Endodermal cell (in vitro differentiated cells): Measurements from ENCODE around the gene TP53BP1. TPM values are rescaled to one million over a fixed set of nuclear protein-coding genes. Genes with fewer than 3 reads are reported as not detected.

Experiments
- DNase-seq: peaks from one replicate; pipeline ENCODE4 v3.0.0-alpha.2; 2017
- H3K27ac ChIP-seq: 2 replicates; pipeline ENCODE4 v1.5.1; 2013; ENCODE audit warnings: mild to moderate bottlenecking, low read depth, low read length, moderate library complexity
- H3K27me3 ChIP-seq: 2 replicates; pipeline ENCODE4 v1.6.1; 2013; ENCODE audit warnings: mild to moderate bottlenecking, low read length, moderate library complexity; ENCODE audit not compliant: insufficient read depth, control insufficient read depth, poor library complexity, severe bottlenecking
- H3K36me3 ChIP-seq: 2 replicates; pipeline ENCODE4 v1.7.0; 2013; ENCODE audit warnings: mild to moderate bottlenecking, low read length, moderate library complexity; ENCODE audit not compliant: control insufficient read depth, insufficient read depth
- H3K4me1 ChIP-seq: one replicate; pipeline ENCODE4 v1.7.0; 2013; ENCODE audit warnings: low read length; ENCODE audit not compliant: control insufficient read depth, insufficient read depth
- H3K4me3 ChIP-seq: 2 replicates; pipeline ENCODE4 v1.5.1; 2013; ENCODE audit warnings: mild to moderate bottlenecking, low read length, moderate library complexity
- H3K9ac ChIP-seq: 2 replicates; pipeline ENCODE4 v1.6.1; 2013; ENCODE audit warnings: mild to moderate bottlenecking, low read length, moderate library complexity; ENCODE audit not compliant: poor library complexity, severe bottlenecking; ENCODE audit errors: extremely low read depth
- H3K9me3 ChIP-seq: 2 replicates; pipeline ENCODE4 v1.6.1; 2013; ENCODE audit warnings: mild to moderate bottlenecking, low read length, moderate library complexity; ENCODE audit not compliant: control insufficient read depth
- H3K27ac Mint-ChIP-seq: 2 replicates; pipeline ENCODE4 v1.8.0; 2020; ENCODE audit warnings: mixed read lengths
- H3K27me3 Mint-ChIP-seq: 2 replicates; pipeline ENCODE4 v1.8.0; 2021; ENCODE audit warnings: mild to moderate bottlenecking, mixed read lengths; ENCODE audit not compliant: insufficient read depth
- H3K36me3 Mint-ChIP-seq: 2 replicates; pipeline ENCODE4 v1.8.0; 2020; ENCODE audit warnings: low read depth, mixed read lengths
- H3K4me1 Mint-ChIP-seq: 2 replicates; pipeline ENCODE4 v1.8.0; 2020; ENCODE audit warnings: mixed read lengths
- H3K4me3 Mint-ChIP-seq: 2 replicates; pipeline ENCODE4 v1.8.0; 2020; ENCODE audit warnings: mild to moderate bottlenecking, moderate library complexity, mixed read lengths
- H3K9me3 Mint-ChIP-seq: 2 replicates; pipeline ENCODE4 v1.8.0; 2020; ENCODE audit warnings: mild to moderate bottlenecking, mixed read lengths
- WGBS, 2 experiments: methylation state at CpG; one replicate each; pipeline versions ENCODE4 v1.1.5 to v1.1.7; 2013; ENCODE audit warnings: missing lambda C conversion rate in 2 of 2, mixed read lengths in 1 of 2; ENCODE audit not compliant: insufficient coverage in 1 of 2, insufficient read length in 1 of 2; 5-methylcytosine and 5-hydroxymethylcytosine counted together
- total RNA-seq, 2 donors: library from RNA; stranded (reverse); fragmentation: NEBNext Ultra II Directional in 1 of 2; extraction: Animal tissue kit (Norgen Biotek cat#: 25700) in 1 of 2; gene quantifications; 2 replicates in 1 of 2; 3 replicates in 1 of 2; pipeline ENCODE4 v1.2.1, GENCODE V29; 2021
- TF ChIP-seq, protein P1 (sequence below): fragments of 200-600 bp; sonication (generic); conservative IDR thresholded peaks from 2 replicates; pipeline ENCODE4 v1.5.0; 2021; ENCODE audit warnings: antibody characterized with exemption, mild to moderate bottlenecking

Gene TP53BP1
- total RNA-seq, 2 donors from 2014 or later, result 85.4 to 114 TPM

DNA sequence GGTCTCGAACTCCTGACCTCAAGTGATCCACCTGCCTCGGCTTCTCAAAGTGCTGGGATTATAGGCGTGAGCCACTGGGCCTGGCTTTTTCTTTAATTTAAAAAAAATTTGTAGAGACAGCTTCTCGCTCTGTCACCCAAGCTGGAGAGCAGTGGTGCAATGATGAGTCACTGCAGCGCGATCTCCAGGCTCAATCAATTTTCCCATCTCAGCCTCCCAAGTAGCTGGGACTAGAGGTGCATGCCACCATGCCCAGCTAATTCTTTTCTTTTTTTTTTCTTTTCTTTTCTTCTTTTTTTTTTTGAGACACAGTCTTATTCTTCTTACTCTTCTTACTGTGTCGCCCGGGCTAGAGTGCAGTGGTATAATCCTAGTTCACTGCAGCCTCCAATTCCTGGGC is 102.2 kb downstream of the TP53BP1 start:
- H3K9me3 ChIP-seq, result no peaks in the 10 kb centered on the region

DNA sequence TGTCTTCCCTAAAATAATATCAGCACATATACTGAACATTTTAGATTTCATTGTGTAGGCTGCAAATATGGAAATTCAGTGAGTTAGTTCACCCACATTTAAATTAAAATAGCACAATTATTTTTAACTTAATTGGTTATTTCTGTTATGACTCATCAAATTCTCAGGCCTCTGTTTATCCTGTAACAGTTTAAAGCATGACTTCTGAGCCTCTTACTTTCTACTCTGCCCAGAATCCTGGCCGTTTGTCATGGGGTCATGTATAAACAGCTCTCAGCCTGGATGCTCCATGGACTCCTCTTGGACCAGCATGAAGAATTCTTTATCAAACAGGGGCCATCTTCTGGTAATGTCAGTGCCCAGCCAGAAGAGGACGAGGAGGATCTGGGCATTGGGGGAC is 109.9 kb downstream of the TP53BP1 start:
- H3K4me1 Mint-ChIP-seq, result no peaks in the 10 kb centered on the region

More for the DNA sequence above, 102.2 kb downstream of the TP53BP1 start:
- WGBS, 2 experiments, result 93% methylated on average over 8 of the region's 8 CpGs
- Histone ChIP-seq H3K36me3 (peaks cover 31% of the 10 kb centered on the region), H3K27ac (no peak overlapping the region), H3K27me3 (no peaks in the 10 kb centered on the region), H3K4me1 (no peaks in the 10 kb centered on the region), H3K9ac (no peak overlapping the region), H3K4me3 (no peak overlapping the region)
- Mint-ChIP-seq H3K27me3 (no peaks in the 10 kb centered on the region), H3K4me1 (no peaks in the 10 kb centered on the region), H3K9me3 (no peaks in the 10 kb centered on the region), H3K36me3 (peaks cover 47% of the 10 kb centered on the region), H3K4me3 (no peak overlapping the region), H3K27ac (peak overlapping the region; percentile 58)
- TF ChIP-seq, protein P1, sequence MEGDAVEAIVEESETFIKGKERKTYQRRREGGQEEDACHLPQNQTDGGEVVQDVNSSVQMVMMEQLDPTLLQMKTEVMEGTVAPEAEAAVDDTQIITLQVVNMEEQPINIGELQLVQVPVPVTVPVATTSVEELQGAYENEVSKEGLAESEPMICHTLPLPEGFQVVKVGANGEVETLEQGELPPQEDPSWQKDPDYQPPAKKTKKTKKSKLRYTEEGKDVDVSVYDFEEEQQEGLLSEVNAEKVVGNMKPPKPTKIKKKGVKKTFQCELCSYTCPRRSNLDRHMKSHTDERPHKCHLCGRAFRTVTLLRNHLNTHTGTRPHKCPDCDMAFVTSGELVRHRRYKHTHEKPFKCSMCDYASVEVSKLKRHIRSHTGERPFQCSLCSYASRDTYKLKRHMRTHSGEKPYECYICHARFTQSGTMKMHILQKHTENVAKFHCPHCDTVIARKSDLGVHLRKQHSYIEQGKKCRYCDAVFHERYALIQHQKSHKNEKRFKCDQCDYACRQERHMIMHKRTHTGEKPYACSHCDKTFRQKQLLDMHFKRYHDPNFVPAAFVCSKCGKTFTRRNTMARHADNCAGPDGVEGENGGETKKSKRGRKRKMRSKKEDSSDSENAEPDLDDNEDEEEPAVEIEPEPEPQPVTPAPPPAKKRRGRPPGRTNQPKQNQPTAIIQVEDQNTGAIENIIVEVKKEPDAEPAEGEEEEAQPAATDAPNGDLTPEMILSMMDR, result no peak
- no peak for DNase-seq

DNA sequence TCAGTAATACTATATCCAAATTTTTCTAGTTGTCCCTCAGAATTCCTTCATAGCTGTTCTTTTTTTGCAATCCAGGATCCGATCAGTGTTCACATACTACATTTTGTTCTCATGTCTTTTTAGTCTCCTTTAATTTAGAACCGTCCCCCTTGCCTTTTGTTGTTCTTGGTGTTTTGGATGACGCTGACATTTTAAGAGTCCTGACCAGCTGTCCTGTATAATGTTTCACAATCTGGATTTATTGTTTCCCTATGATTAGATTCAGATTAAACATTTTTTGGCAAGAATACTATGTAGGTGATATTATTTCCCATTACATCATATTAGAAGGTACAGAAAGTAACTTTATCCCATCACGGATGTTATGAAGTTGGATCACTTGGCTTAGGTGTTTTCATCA is 110.6 kb downstream of the TP53BP1 start:
- H3K36me3 Mint-ChIP-seq, result peaks cover 76% of the 10 kb centered on the region
- TF ChIP-seq, protein P1, result no peak
- no peaks in the 10 kb centered on the region for H3K27me3 ChIP-seq
- no peaks in the 10 kb centered on the region for H3K9me3 Mint-ChIP-seq
- H3K9ac ChIP-seq, result no peak overlapping the region
- H3K27ac Mint-ChIP-seq, result no peak overlapping the region
- H3K27ac ChIP-seq, result no peak overlapping the region
- H3K4me3 Mint-ChIP-seq, result no peak overlapping the region
- 98 to 100% methylated on average over 2 to 4 of the region's 4 CpGs for WGBS, 2 experiments
- H3K27me3 Mint-ChIP-seq, result no peaks in the 10 kb centered on the region
- DNase-seq, result no peak
- no peaks in the 10 kb centered on the region for H3K4me1 Mint-ChIP-seq
- H3K4me3 ChIP-seq, result no peak overlapping the region
- H3K9me3 ChIP-seq, result no peaks in the 10 kb centered on the region
- peaks cover 74% of the 10 kb centered on the region for H3K36me3 ChIP-seq
- no peaks in the 10 kb centered on the region for H3K4me1 ChIP-seq

More for the DNA sequence above, 109.9 kb downstream of the TP53BP1 start:
- Mint-ChIP-seq H3K4me3 (no peak overlapping the region), H3K27me3 (no peaks in the 10 kb centered on the region), H3K27ac (no peak overlapping the region), H3K36me3 (peaks cover 76% of the 10 kb centered on the region), H3K9me3 (no peaks in the 10 kb centered on the region)
- 81 to 92% methylated on average over 2 of the region's 2 CpGs for WGBS, 2 experiments
- peaks cover 72% of the 10 kb centered on the region for H3K36me3 ChIP-seq
- H3K27me3 ChIP-seq, result no peaks in the 10 kb centered on the region
- H3K9me3 ChIP-seq, result no peaks in the 10 kb centered on the region
- TF ChIP-seq, protein P1, result no peak
- H3K9ac ChIP-seq, result no peak overlapping the region
- no peak overlapping the region for H3K4me3 ChIP-seq
- H3K27ac ChIP-seq, result no peak overlapping the region
- no peaks in the 10 kb centered on the region for H3K4me1 ChIP-seq
- DNase-seq, result no peak
